ENCODE results near the gene PHGDH. TPM values are rescaled to one million over a fixed set of nuclear protein-coding genes. Genes with fewer than 3 reads are reported as not detected.

PHGDH gene
- total RNA-seq, 1 experiment from 2014 or later = 592 TPM

DNA sequence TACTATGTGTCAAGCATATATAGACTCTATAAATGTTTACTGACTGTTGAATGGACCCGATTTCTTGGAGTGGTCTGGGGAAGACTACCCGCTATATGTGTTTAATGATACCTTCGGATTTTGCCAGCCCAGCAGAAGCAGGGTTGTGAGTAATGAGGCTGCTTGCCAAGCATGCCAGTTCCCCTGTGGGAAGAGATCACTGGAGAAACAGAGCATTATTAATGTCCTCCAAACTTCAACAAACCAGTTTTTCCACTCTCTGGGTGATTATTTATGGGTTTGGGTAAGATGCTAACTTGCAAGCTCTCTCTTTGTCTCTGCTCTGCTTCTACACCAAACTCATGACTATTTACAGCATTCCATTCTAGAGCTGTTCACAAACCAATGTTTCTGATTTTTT lies 25.1 kb upstream of the PHGDH start:
- Mint-ChIP-seq H3K4me3 (no peak overlapping the region), H3K36me3 (no peaks in the 10 kb centered on the region), H3K27ac (peak overlapping the region; percentile 65; the same call in 1 of the 2 replicates), H3K9me3 (no peaks in the 10 kb centered on the region), H3K27me3 (ENCODE audit: low read depth) (no peaks in the 10 kb centered on the region), H3K4me1 (peaks cover 55% of the 10 kb centered on the region)
- TF ChIP-seq, protein P1, sequence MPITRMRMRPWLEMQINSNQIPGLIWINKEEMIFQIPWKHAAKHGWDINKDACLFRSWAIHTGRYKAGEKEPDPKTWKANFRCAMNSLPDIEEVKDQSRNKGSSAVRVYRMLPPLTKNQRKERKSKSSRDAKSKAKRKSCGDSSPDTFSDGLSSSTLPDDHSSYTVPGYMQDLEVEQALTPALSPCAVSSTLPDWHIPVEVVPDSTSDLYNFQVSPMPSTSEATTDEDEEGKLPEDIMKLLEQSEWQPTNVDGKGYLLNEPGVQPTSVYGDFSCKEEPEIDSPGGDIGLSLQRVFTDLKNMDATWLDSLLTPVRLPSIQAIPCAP (CRISPR knock-in tag; IDR thresholded peaks at IDR 0.05) = no peak
- TF ChIP-seq, protein P2, sequence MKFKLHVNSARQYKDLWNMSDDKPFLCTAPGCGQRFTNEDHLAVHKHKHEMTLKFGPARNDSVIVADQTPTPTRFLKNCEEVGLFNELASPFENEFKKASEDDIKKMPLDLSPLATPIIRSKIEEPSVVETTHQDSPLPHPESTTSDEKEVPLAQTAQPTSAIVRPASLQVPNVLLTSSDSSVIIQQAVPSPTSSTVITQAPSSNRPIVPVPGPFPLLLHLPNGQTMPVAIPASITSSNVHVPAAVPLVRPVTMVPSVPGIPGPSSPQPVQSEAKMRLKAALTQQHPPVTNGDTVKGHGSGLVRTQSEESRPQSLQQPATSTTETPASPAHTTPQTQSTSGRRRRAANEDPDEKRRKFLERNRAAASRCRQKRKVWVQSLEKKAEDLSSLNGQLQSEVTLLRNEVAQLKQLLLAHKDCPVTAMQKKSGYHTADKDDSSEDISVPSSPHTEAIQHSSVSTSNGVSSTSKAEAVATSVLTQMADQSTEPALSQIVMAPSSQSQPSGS (CRISPR knock-in tag; IDR thresholded peaks at IDR 0.05; ENCODE audit: borderline replicate concordance, low read depth) = no peak
- ChIA-PET POLR2A (interaction anchor here (1.4 to 1.6 kb wide), 2 partner anchors 32 to 39 kb away, joined by 4 read pairs; no protein-coding TSS in a partner anchor), CTCF (interaction anchor here (1.6 to 3.5 kb wide), 3 partner anchors 11 to 38 kb away, joined by 5 to 46 read pairs (median 8); partner anchors contain the start of gene ZNF697)
- no peak for ATAC-seq
- DNase-seq (ENCODE audit: low spot score) = no peak

GRCh38 chr1:119687434-119688079 lies 24.2 kb upstream of the PHGDH start:
- Mint-ChIP-seq H3K36me3 (no peaks in the 10 kb centered on the region), H3K27ac (peak overlapping the region; percentile 61), H3K9me3 (peaks cover 6% of the 10 kb centered on the region; the same call in 1 of the 2 replicates), H3K4me3 (peak overlapping the region; percentile 16), H3K4me1 (peaks cover 55% of the 10 kb centered on the region), H3K27me3 (ENCODE audit: low read depth) (no peaks in the 10 kb centered on the region)
- TF ChIP-seq CTCF (IDR thresholded peaks at IDR 0.05) (no peak), RELA (CRISPR knock-in tag; IDR thresholded peaks at IDR 0.05; ENCODE audit: borderline replicate concordance) (no peak)
- TF ChIP-seq, protein P3, sequence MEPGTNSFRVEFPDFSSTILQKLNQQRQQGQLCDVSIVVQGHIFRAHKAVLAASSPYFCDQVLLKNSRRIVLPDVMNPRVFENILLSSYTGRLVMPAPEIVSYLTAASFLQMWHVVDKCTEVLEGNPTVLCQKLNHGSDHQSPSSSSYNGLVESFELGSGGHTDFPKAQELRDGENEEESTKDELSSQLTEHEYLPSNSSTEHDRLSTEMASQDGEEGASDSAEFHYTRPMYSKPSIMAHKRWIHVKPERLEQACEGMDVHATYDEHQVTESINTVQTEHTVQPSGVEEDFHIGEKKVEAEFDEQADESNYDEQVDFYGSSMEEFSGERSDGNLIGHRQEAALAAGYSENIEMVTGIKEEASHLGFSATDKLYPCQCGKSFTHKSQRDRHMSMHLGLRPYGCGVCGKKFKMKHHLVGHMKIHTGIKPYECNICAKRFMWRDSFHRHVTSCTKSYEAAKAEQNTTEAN (CRISPR knock-in tag; IDR thresholded peaks at IDR 0.05) = no peak
- ChIA-PET POLR2A (interaction anchor here (1.2 to 3.2 kb wide), 4 partner anchors 8 to 40 kb away, joined by 3 to 22 read pairs (median 4); partner anchors contain the start of gene PHGDH), CTCF (interaction anchor here (0.8 to 3.5 kb wide), 9 partner anchors 8 to 121 kb away, joined by 3 to 46 read pairs (median 5); partner anchors contain the start of genes PHGDH and ZNF697)
- DNase-seq (ENCODE audit: low spot score) = no peak
- peak; percentile 93 for ATAC-seq

GRCh38 chr1:119688810-119689209 lies 22.9 kb upstream of the PHGDH start:
- DNase-seq (ENCODE audit: low spot score) (no peak), ATAC-seq (0 out of 2 replicates have a peak, but pooled peaks have one; percentile 21)
- ChIA-PET POLR2A (interaction anchor here (3.2 kb wide), 1 partner anchor 24 kb away, joined by 22 read pairs; the partner anchor contains the start of gene PHGDH), CTCF (interaction anchor here (0.5 to 3.5 kb wide), 9 partner anchors 10 to 120 kb away, joined by 3 to 46 read pairs (median 4); partner anchors contain the start of genes PHGDH and ZNF697)
- Mint-ChIP-seq H3K27ac (peak overlapping the region; percentile 26), H3K4me3 (no peak overlapping the region), H3K36me3 (no peaks in the 10 kb centered on the region), H3K27me3 (ENCODE audit: low read depth) (no peaks in the 10 kb centered on the region), H3K4me1 (peaks cover 55% of the 10 kb centered on the region), H3K9me3 (peaks cover 10% of the 10 kb centered on the region; the same call in 1 of the 2 replicates)
- TF ChIP-seq ATF6 (CRISPR knock-in tag; IDR thresholded peaks at IDR 0.05) (no peak), TCF7 (CRISPR knock-in tag; IDR thresholded peaks at IDR 0.05; ENCODE audit: low read depth) (no peak), NR3C1 (CRISPR knock-in tag; conservative IDR thresholded peaks at IDR 0.05; ENCODE audit: low read depth) (no peak), CTCF (IDR thresholded peaks at IDR 0.05) (no peak), MAX (CRISPR knock-in tag; IDR thresholded peaks at IDR 0.05) (no peak), ZNF512 (CRISPR knock-in tag; IDR thresholded peaks at IDR 0.05; ENCODE audit: borderline replicate concordance) (no peak), ELF4 (CRISPR knock-in tag; IDR thresholded peaks at IDR 0.05; ENCODE audit: low read depth) (no peak), JUN (CRISPR knock-in tag; IDR thresholded peaks at IDR 0.05) (no peak), PRRX2 (CRISPR knock-in tag; IDR thresholded peaks at IDR 0.05) (no peak), ZNF219 (CRISPR knock-in tag; IDR thresholded peaks at IDR 0.05; ENCODE audit: borderline replicate concordance) (no peak), IRF2 (CRISPR knock-in tag; IDR thresholded peaks at IDR 0.05; ENCODE audit: borderline replicate concordance, low read depth) (no peak)
- TF ChIP-seq, protein P1 (CRISPR knock-in tag; IDR thresholded peaks at IDR 0.05) = no peak
